T-helper 1 cell treated with Interleukin-12 subunit alpha and Interleukin-12 subunit beta and Interleukin-4 antibody, amounts not matched to agents 30 μg/mL and 1 μg/mL, for 36 hours (primary cell): ENCODE measurements around the gene RRBP1.
"Not testable (repeated sequence)": the region's sequence is repeated elsewhere in the genome, so short reads cannot be mapped to it uniquely, and the experiment has no call there.

ENCODE experiments used
- H3K27ac Mint-ChIP-seq: one replicate; pipeline ENCODE4 v1.8.0; 2021; ENCODE audit warnings: mild to moderate bottlenecking, mixed read lengths
- H3K27me3 Mint-ChIP-seq: one replicate; pipeline ENCODE4 v1.8.0; 2021; ENCODE audit warnings: low read depth, mixed read lengths
- H3K36me3 Mint-ChIP-seq: one replicate; pipeline ENCODE4 v1.8.0; 2021; ENCODE audit warnings: low read depth, mixed read lengths
- H3K4me1 Mint-ChIP-seq: one replicate; pipeline ENCODE4 v1.8.0; 2021; ENCODE audit warnings: low read depth, mixed read lengths
- H3K4me3 Mint-ChIP-seq: one replicate; pipeline ENCODE4 v1.8.0; 2021; ENCODE audit warnings: mild to moderate bottlenecking, moderate library complexity, mixed read lengths
- H3K9me3 Mint-ChIP-seq: one replicate; pipeline ENCODE4 v1.8.0; 2021; ENCODE audit warnings: mixed read lengths

RRBP1 gene

GRCh38 chr20:17715075-17715474 is 33.0 kb upstream of the RRBP1 start:
- Mint-ChIP-seq H3K9me3 (no peaks in the 10 kb centered on the region), H3K4me3 (no peak overlapping the region), H3K27me3 (no peaks in the 10 kb centered on the region), H3K27ac (no peak overlapping the region), H3K36me3 (no peaks in the 10 kb centered on the region), H3K4me1 (no peaks in the 10 kb centered on the region)

- no peaks in the 10 kb centered on the region for H3K36me3 Mint-ChIP-seq
- no peaks in the 10 kb centered on the region for H3K9me3 Mint-ChIP-seq
- H3K4me1 Mint-ChIP-seq, result no peaks in the 10 kb centered on the region
- H3K27ac Mint-ChIP-seq, result no peak overlapping the region
- no peak overlapping the region for H3K4me3 Mint-ChIP-seq
- no peaks in the 10 kb centered on the region for H3K27me3 Mint-ChIP-seq
Measured at GRCh38 chr20:17714597-17714996, 32.6 kb upstream of the RRBP1 start.

- no peaks in the 10 kb centered on the region for H3K27me3 Mint-ChIP-seq
- H3K36me3 Mint-ChIP-seq, result no peaks in the 10 kb centered on the region
- H3K4me3 Mint-ChIP-seq, result no peak overlapping the region
- no peak overlapping the region for H3K27ac Mint-ChIP-seq
- H3K4me1 Mint-ChIP-seq, result no peaks in the 10 kb centered on the region
- H3K9me3 Mint-ChIP-seq, result no peaks in the 10 kb centered on the region
Measured at GRCh38 chr20:17712708-17713107, 30.7 kb upstream of the RRBP1 start.

- no peaks in the 10 kb centered on the region for H3K36me3 Mint-ChIP-seq
- no peaks in the 10 kb centered on the region for H3K27me3 Mint-ChIP-seq
- H3K4me1 Mint-ChIP-seq, result no peaks in the 10 kb centered on the region
- H3K9me3 Mint-ChIP-seq, result no peaks in the 10 kb centered on the region
- H3K4me3 Mint-ChIP-seq, result no peak overlapping the region
- H3K27ac Mint-ChIP-seq, result no peak overlapping the region
Measured at GRCh38 chr20:17712201-17712600, 30.2 kb upstream of the RRBP1 start.

GRCh38 chr20:17711267-17711627 is 29.2 kb upstream of the RRBP1 start:
- Mint-ChIP-seq H3K4me1 (no peaks in the 10 kb centered on the region), H3K36me3 (no peaks in the 10 kb centered on the region), H3K27me3 (no peaks in the 10 kb centered on the region), H3K27ac (no peak overlapping the region), H3K4me3 (no peak overlapping the region), H3K9me3 (no peaks in the 10 kb centered on the region)

- no peak overlapping the region for H3K27ac Mint-ChIP-seq
- H3K4me3 Mint-ChIP-seq, result no peak overlapping the region
- H3K36me3 Mint-ChIP-seq, result no peaks in the 10 kb centered on the region
- H3K9me3 Mint-ChIP-seq, result no peaks in the 10 kb centered on the region
- no peaks in the 10 kb centered on the region for H3K27me3 Mint-ChIP-seq
- no peaks in the 10 kb centered on the region for H3K4me1 Mint-ChIP-seq
Measured at GRCh38 chr20:17710379-17711266, 28.6 kb upstream of the RRBP1 start.

GRCh38 chr20:17709361-17710293 is 27.6 kb upstream of the RRBP1 start:
- H3K36me3 Mint-ChIP-seq, result no peaks in the 10 kb centered on the region
- H3K4me3 Mint-ChIP-seq, result no peak overlapping the region
- no peak overlapping the region for H3K27ac Mint-ChIP-seq
- H3K27me3 Mint-ChIP-seq, result no peaks in the 10 kb centered on the region
- no peaks in the 10 kb centered on the region for H3K9me3 Mint-ChIP-seq
- H3K4me1 Mint-ChIP-seq, result no peaks in the 10 kb centered on the region

GRCh38 chr20:17708675-17709360 is 26.8 kb upstream of the RRBP1 start:
- Mint-ChIP-seq H3K27ac (no peak overlapping the region), H3K4me1 (no peaks in the 10 kb centered on the region)

GRCh38 chr20:17707951-17708350 is 25.9 kb upstream of the RRBP1 start:
- not testable (repeated sequence) for H3K4me3 Mint-ChIP-seq, H3K27me3 Mint-ChIP-seq, H3K9me3 Mint-ChIP-seq, H3K36me3 Mint-ChIP-seq, H3K27ac Mint-ChIP-seq, H3K4me1 Mint-ChIP-seq

More at GRCh38 chr20:17708675-17709360, 26.8 kb upstream of the RRBP1 start:
- Mint-ChIP-seq H3K27me3 (no peaks in the 10 kb centered on the region), H3K36me3 (no peaks in the 10 kb centered on the region), H3K4me3 (no peak overlapping the region), H3K9me3 (no peaks in the 10 kb centered on the region)

- H3K4me3 Mint-ChIP-seq, result no peak overlapping the region
- H3K36me3 Mint-ChIP-seq, result no peaks in the 10 kb centered on the region
- no peaks in the 10 kb centered on the region for H3K27me3 Mint-ChIP-seq
- H3K4me1 Mint-ChIP-seq, result no peaks in the 10 kb centered on the region
- H3K27ac Mint-ChIP-seq, result no peak overlapping the region
- no peaks in the 10 kb centered on the region for H3K9me3 Mint-ChIP-seq
Measured at GRCh38 chr20:17706632-17707031, 24.6 kb upstream of the RRBP1 start.

GRCh38 chr20:17705916-17706315 is 23.9 kb upstream of the RRBP1 start:
- Mint-ChIP-seq H3K27ac (no peak overlapping the region), H3K4me3 (no peak overlapping the region), H3K27me3 (no peaks in the 10 kb centered on the region), H3K4me1 (no peaks in the 10 kb centered on the region), H3K9me3 (no peaks in the 10 kb centered on the region), H3K36me3 (no peaks in the 10 kb centered on the region)

- Mint-ChIP-seq H3K4me3 (no peak overlapping the region), H3K27ac (no peak overlapping the region), H3K4me1 (no peaks in the 10 kb centered on the region), H3K36me3 (no peaks in the 10 kb centered on the region), H3K9me3 (no peaks in the 10 kb centered on the region), H3K27me3 (no peaks in the 10 kb centered on the region)
Measured at GRCh38 chr20:17704589-17705317, 22.7 kb upstream of the RRBP1 start.

- Mint-ChIP-seq H3K36me3 (no peaks in the 10 kb centered on the region), H3K4me1 (no peaks in the 10 kb centered on the region), H3K27ac (no peak overlapping the region), H3K4me3 (no peak overlapping the region), H3K9me3 (no peaks in the 10 kb centered on the region), H3K27me3 (no peaks in the 10 kb centered on the region)
Measured at GRCh38 chr20:17701826-17702225, 19.8 kb upstream of the RRBP1 start.

GRCh38 chr20:17700637-17701036 is 18.6 kb upstream of the RRBP1 start:
- Mint-ChIP-seq H3K27ac (no peak overlapping the region), H3K9me3 (peaks cover 2% of the 10 kb centered on the region), H3K4me1 (no peaks in the 10 kb centered on the region), H3K36me3 (no peaks in the 10 kb centered on the region), H3K27me3 (peaks cover 4% of the 10 kb centered on the region), H3K4me3 (no peak overlapping the region)
